ENCODE results near the gene PMEL. TPM values are rescaled to one million over a fixed set of nuclear protein-coding genes. Genes with fewer than 3 reads are reported as not detected.

PMEL gene
- total and polyA plus RNA-seq, 9 of the 15 experiments (the other 6 are each of a cell fraction or from before 2014, with no cell fraction given) = 0.36 to 2.0 (median 0.98) TPM

GRCh38 chr12:56011509-56012090 is 45.8 kb upstream of the PMEL start:
- ChIA-PET CTCF (ENCODE audit: low intra/inter-chr PET ratio) (no interaction called here), POLR2A (interaction anchor here (0.7 to 3.7 kb wide), 2 partner anchors 9 to 93 kb away, joined by 3 to 28 read pairs; partner anchors contain the start of genes IKZF4 and PA2G4)
- no peaks in the 10 kb centered on the region for H3K79me2 ChIP-seq (ENCODE audit: control insufficient read depth, insufficient read depth, low read length)
- H3K4me2 ChIP-seq (ENCODE audit: insufficient read depth, low read length) = no peak overlapping the region
- WGBS (ENCODE audit: insufficient coverage, low coverage, missing lambda C conversion rate) = 75% methylated on average over 2 of the region's 2 CpGs
- no peak overlapping the region for H3K9ac ChIP-seq (ENCODE audit: insufficient read depth in 1 of 2, low read depth in 2 of 2, low read length in 2 of 2)
- DNase-seq (ENCODE audit: extremely low read depth in 1 of 4, low spot score in 3 of 4) (no peak), FAIRE-seq (no peak), ATAC-seq (no peak)
- no peak overlapping the region for H2AFZ ChIP-seq (ENCODE audit: low read depth, low read length)
- no peaks in the 10 kb centered on the region for H3K27me3 ChIP-seq (ENCODE audit: control insufficient read depth in 2 of 2, insufficient read depth in 2 of 2, low read length in 2 of 2)
- H3K4me1 ChIP-seq (replicated peaks in 1 of 2; ENCODE audit: control insufficient read depth in 2 of 2, insufficient read depth in 2 of 2, low read length in 2 of 2) = peaks cover 7 to 32% of the 10 kb centered on the region in 2 experiments
- no peaks in the 10 kb centered on the region for H3K9me1 ChIP-seq (ENCODE audit: control insufficient read depth, insufficient read depth, low read length)
- intact Hi-C loops (cut with micrococcal nuclease) (no loop called here), in situ Hi-C loops (cut with MboI) (no loop called here)
- H3K4me3 ChIP-seq = no peak overlapping the region
- no peaks in the 10 kb centered on the region for H3K9me3 ChIP-seq (replicated peaks; ENCODE audit: control insufficient read depth, insufficient read depth, low read depth, low read length)
- no peaks in the 10 kb centered on the region for H3K36me3 ChIP-seq (ENCODE audit: control insufficient read depth, insufficient read depth, low read length)
- no peaks in the 10 kb centered on the region for H4K20me1 ChIP-seq (replicated peaks; ENCODE audit: control insufficient read depth, insufficient read depth, low read length)
- BruUV-seq (replicated peaks) = no TSS peak
- TF ChIP-seq FOXP1 (CRISPR knock-in tag; IDR thresholded peaks at IDR 0.05) = no peak
- no peak for TF ChIP-seq PHB2 (IDR thresholded peaks at IDR 0.05; ENCODE audit: low read depth)
- TF ChIP-seq STAT5A (IDR thresholded peaks at IDR 0.05; ENCODE audit: borderline replicate concordance, low read length) = no peak
- TF ChIP-seq, protein P1, sequence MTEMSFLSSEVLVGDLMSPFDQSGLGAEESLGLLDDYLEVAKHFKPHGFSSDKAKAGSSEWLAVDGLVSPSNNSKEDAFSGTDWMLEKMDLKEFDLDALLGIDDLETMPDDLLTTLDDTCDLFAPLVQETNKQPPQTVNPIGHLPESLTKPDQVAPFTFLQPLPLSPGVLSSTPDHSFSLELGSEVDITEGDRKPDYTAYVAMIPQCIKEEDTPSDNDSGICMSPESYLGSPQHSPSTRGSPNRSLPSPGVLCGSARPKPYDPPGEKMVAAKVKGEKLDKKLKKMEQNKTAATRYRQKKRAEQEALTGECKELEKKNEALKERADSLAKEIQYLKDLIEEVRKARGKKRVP (CRISPR knock-in tag; IDR thresholded peaks at IDR 0.05) = no peak
- TF ChIP-seq MYBL2 (IDR thresholded peaks at IDR 0.05; ENCODE audit: low read depth) = no peak
- TF ChIP-seq MYBL2 (CRISPR knock-in tag; IDR thresholded peaks at IDR 0.05; ENCODE audit: borderline replicate concordance) = no peak
- no peak for TF ChIP-seq ZNF431 (CRISPR knock-in tag; IDR thresholded peaks at IDR 0.05)
- H3K27ac ChIP-seq (ENCODE audit: extremely low read depth, low read depth, low read length) = no peak overlapping the region
